GM12801 (cell line): Measurements from ENCODE around the gene PPFIA4.

ENCODE experiments used
- TF ChIP-seq, protein P1 (sequence below): IDR thresholded peaks from one replicate; pipeline ENCODE4 v1.5.1; 2011; ENCODE audit warnings: control low read depth; ENCODE audit not compliant: insufficient read length; ENCODE audit errors: extremely low read depth

PPFIA4 gene

GRCh38 chr1:203057911-203058675 lies 31.8 kb downstream of the PPFIA4 start:
- TF ChIP-seq, protein P1, sequence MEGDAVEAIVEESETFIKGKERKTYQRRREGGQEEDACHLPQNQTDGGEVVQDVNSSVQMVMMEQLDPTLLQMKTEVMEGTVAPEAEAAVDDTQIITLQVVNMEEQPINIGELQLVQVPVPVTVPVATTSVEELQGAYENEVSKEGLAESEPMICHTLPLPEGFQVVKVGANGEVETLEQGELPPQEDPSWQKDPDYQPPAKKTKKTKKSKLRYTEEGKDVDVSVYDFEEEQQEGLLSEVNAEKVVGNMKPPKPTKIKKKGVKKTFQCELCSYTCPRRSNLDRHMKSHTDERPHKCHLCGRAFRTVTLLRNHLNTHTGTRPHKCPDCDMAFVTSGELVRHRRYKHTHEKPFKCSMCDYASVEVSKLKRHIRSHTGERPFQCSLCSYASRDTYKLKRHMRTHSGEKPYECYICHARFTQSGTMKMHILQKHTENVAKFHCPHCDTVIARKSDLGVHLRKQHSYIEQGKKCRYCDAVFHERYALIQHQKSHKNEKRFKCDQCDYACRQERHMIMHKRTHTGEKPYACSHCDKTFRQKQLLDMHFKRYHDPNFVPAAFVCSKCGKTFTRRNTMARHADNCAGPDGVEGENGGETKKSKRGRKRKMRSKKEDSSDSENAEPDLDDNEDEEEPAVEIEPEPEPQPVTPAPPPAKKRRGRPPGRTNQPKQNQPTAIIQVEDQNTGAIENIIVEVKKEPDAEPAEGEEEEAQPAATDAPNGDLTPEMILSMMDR: no peak

GRCh38 chr1:203058676-203058935 lies 32.3 kb downstream of the PPFIA4 start:
- TF ChIP-seq, protein P1: no peak

GRCh38 chr1:203059485-203059884 lies 33.2 kb downstream of the PPFIA4 start:
- TF ChIP-seq, protein P1: no peak

DNA sequence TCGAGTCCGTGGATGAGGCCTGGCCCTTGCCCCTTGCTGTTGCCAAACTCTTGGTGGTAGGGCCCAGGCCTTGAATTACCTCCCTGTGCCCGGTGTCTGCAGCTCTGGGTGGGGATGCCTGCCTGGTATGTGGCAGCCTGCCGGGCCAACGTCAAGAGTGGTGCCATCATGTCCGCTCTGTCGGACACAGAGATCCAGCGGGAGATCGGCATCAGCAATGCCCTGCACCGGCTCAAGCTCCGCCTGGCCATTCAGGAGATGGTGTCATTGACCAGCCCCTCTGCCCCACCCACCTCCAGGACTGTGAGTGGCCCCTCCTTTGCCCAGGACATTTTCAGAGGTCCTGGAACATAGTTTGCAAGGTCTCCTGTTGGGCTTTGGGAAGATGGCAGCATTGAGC lies 33.8 kb downstream of the PPFIA4 start:
- TF ChIP-seq, protein P1: no peak

GRCh38 chr1:203063287-203063686 lies 37.0 kb downstream of the PPFIA4 start:
- TF ChIP-seq, protein P1: no peak

GRCh38 chr1:203065191-203065590 lies 38.9 kb downstream of the PPFIA4 start:
- TF ChIP-seq, protein P1: no peak

GRCh38 chr1:203065986-203066385 lies 39.7 kb downstream of the PPFIA4 start:
- TF ChIP-seq, protein P1: no peak
